Prostate gland (tissue), 2 donors: Measurements from ENCODE around the gene INAFM2. TPM values are rescaled to one million over a fixed set of nuclear protein-coding genes. Genes with fewer than 3 reads are reported as not detected.

Source experiments
- DNase-seq: peaks from one replicate; pipeline ENCODE4 v3.0.0-alpha.2; 2019; ENCODE audit warnings: low spot score
- H3K27ac ChIP-seq, 2 donors: fragments of 200-600 bp; sonication (generic); 2 replicates each; pipeline ENCODE4 v1.5.1; 2017 to 2019
- H3K27me3 ChIP-seq: fragments of 200-600 bp; sonication (generic); replicated peaks from 2 replicates; pipeline ENCODE4 v1.5.1; 2019; ENCODE audit not compliant: insufficient read depth
- H3K36me3 ChIP-seq, 2 donors: fragments of 200-600 bp; sonication (generic); 1 replicate in 1 of 2; 2 replicates in 1 of 2; pipeline versions ENCODE4 v1.5.1 to v1.8.1; 2017 to 2019
- H3K4me1 ChIP-seq: fragments of 200-600 bp; sonication (generic); replicated peaks from 2 replicates; pipeline ENCODE4 v1.5.1; 2019
- H3K4me3 ChIP-seq, 2 donors: fragments of 200-600 bp; sonication (generic); 2 replicates each; pipeline ENCODE4 v1.5.1; 2017 to 2019
- H3K9me3 ChIP-seq: fragments of 200-600 bp; sonication (generic); 2 replicates; pipeline ENCODE4 v1.5.1; 2017
- CTCF ChIP-seq, 4 experiments: fragments of 200-600 bp in 2 of 4; fragments of 450-650 bp in 2 of 4; sonication (generic) in 2 of 4; IDR thresholded peaks; 1 replicate in 3 of 4; 2 replicates in 1 of 4; pipeline ENCODE4 v1.5.1; 2016 to 2019; ENCODE audit warnings: antibody characterized with exemption in 4 of 4, mild to moderate bottlenecking in 2 of 4, moderate library complexity in 2 of 4
- POLR2A ChIP-seq: fragments of 450-650 bp; IDR thresholded peaks from one replicate; pipeline ENCODE4 v1.6.1; 2016; ENCODE audit warnings: antibody characterized with exemption, mild to moderate bottlenecking
- POLR2AphosphoS5 ChIP-seq: sonication (generic); formaldehyde crosslinking; IDR thresholded peaks from one replicate; pipeline ENCODE4 v1.6.1; 2017; ENCODE audit warnings: antibody characterized with exemption
- WGBS: methylation state at CpG from one replicate; pipeline ENCODE4 v1.1.5; 2018; 5-methylcytosine and 5-hydroxymethylcytosine counted together
- intact Hi-C: fragments of 100-400 bp; cut with DNase I; formaldehyde crosslinking; loops from one replicate; pipeline ENCODE4 v1.14.2; 2022
- total RNA-seq, 2 donors: library from RNA; depleted of rRNA; stranded (reverse); fragments of >200 nt; gene quantifications; one replicate each; pipeline ENCODE4 v1.1.0, GENCODE V29; 2016

Gene INAFM2
- total RNA-seq, 2 donors from 2014 or later, result 18.7 to 24.3 TPM

GRCh38 chr15:40355976-40356585 lies 32.6 kb downstream of the INAFM2 start:
- Histone ChIP-seq H3K36me3 (no peaks in the 10 kb centered on the region), H3K4me1 (peaks cover 4% of the 10 kb centered on the region), H3K27me3 (no peaks in the 10 kb centered on the region), H3K9me3 (no peaks in the 10 kb centered on the region), H3K27ac (no peak overlapping the region), H3K4me3 (no peak overlapping the region)
- WGBS, result 97% methylated on average over 4 of the region's 5 CpGs
- intact Hi-C loops, result loop anchor here (5.0 kb wide), 1 partner anchor 34 kb away; the partner anchor contains the start of gene INAFM2
- DNase-seq, result no peak
- TF ChIP-seq POLR2A, result no peak
- no peak for TF ChIP-seq CTCF (IDR thresholded peaks at IDR 0.05)
- TF ChIP-seq POLR2AphosphoS5, result no peak

GRCh38 chr15:40357246-40357645 lies 33.8 kb downstream of the INAFM2 start:
- Histone ChIP-seq H3K9me3 (no peaks in the 10 kb centered on the region), H3K36me3 (no peaks in the 10 kb centered on the region), H3K27ac (no peak overlapping the region), H3K4me1 (peaks cover 4% of the 10 kb centered on the region), H3K4me3 (no peak overlapping the region), H3K27me3 (no peaks in the 10 kb centered on the region)
- whole genome bisulfite sequencing, result 67% methylated on average over 1 of the region's 1 CpG
- DNase-seq, result no peak
- intact Hi-C loops, result loop anchor here (5.0 kb wide), 1 partner anchor 35 kb away; the partner anchor contains the start of gene INAFM2
- TF ChIP-seq POLR2AphosphoS5, result no peak
- no peak for TF ChIP-seq POLR2A
- TF ChIP-seq CTCF (IDR thresholded peaks at IDR 0.05), result no peak

GRCh38 chr15:40357723-40358470 lies 34.4 kb downstream of the INAFM2 start, which contains the start of gene DISP2:
TSS of gene DISP2 (plus strand) at chr15:40358219. CDS start at chr15:40358322, 103 bp downstream.
- Histone ChIP-seq H3K4me1 (peaks cover 4% of the 10 kb centered on the region), H3K27ac (no peak within 1 kb of the TSS), H3K4me3 (peak within 1 kb of the TSS; percentile 28 to 40), H3K36me3 (no peaks in the 10 kb centered on the region), H3K9me3 (no peaks in the 10 kb centered on the region), H3K27me3 (no peaks in the 10 kb centered on the region)
- no peak for TF ChIP-seq POLR2AphosphoS5
- TF ChIP-seq CTCF (IDR thresholded peaks at IDR 0.05), result peak in 1 of 4 experiments; percentile 21
- peak; percentile 80 for DNase-seq
- intact Hi-C loops, result loop anchor here (5.0 kb wide), 1 partner anchor 36 kb away; the partner anchor contains the start of gene INAFM2
- whole genome bisulfite sequencing, result 4% methylated on average over 59 of the region's 82 CpGs

GRCh38 chr15:40358471-40359353 lies 35.2 kb downstream of the INAFM2 start:
- WGBS, result 8% methylated on average over 31 of the region's 31 CpGs
- Histone ChIP-seq H3K4me3 (peak overlapping the region; percentile 28 to 40), H3K27me3 (no peaks in the 10 kb centered on the region), H3K27ac (no peak overlapping the region), H3K4me1 (peaks cover 4% of the 10 kb centered on the region), H3K9me3 (no peaks in the 10 kb centered on the region), H3K36me3 (no peaks in the 10 kb centered on the region)
- DNase-seq, result no peak
- intact Hi-C loops, result loop anchor here (5.0 kb wide), 1 partner anchor 36 kb away; the partner anchor contains the start of gene INAFM2
- TF ChIP-seq POLR2A (no peak), POLR2AphosphoS5 (no peak), CTCF (IDR thresholded peaks at IDR 0.05) (no peak)
